Activated CD8-positive, alpha-beta T cell treated with anti-CD3 and anti-CD28 coated beads for 36 hours (primary cell): ENCODE data around the gene HNF1B. TPM values are rescaled to one million over a fixed set of nuclear protein-coding genes. Genes with fewer than 3 reads are reported as not detected.
"Not testable (repeated sequence)": the region's sequence is repeated elsewhere in the genome, so short reads cannot be mapped to it uniquely, and the experiment has no call there.

Source experiments
- ATAC-seq: fragments of 200-7000 bp; cut with Tn5 transposase; one replicate; pipeline ENCODE4 v1.10.0; 2021; ENCODE audit warnings: mild to moderate bottlenecking, moderate library complexity
- CTCF ChIA-PET: fragments of 350-600 bp; sonication (Branson Sonifier 250); formaldehyde crosslinking; loops from one replicate; lab custom pipeline; 2021; ENCODE audit warnings: antibody characterized with exemption; lab: Charles Lee
- POLR2A ChIA-PET: fragments of 350-600 bp; sonication (Branson Sonifier 250); formaldehyde crosslinking; loops from one replicate; lab custom pipeline; 2021; ENCODE audit warnings: antibody characterized with exemption; lab: Charles Lee
- DNase-seq: peaks from one replicate; pipeline ENCODE4 v3.0.0-alpha.2; 2020
- H3K27ac Mint-ChIP-seq: one replicate; pipeline ENCODE4 v1.8.0; 2021; ENCODE audit warnings: mild to moderate bottlenecking, mixed read lengths
- H3K27me3 Mint-ChIP-seq: one replicate; pipeline ENCODE4 v1.8.0; 2021; ENCODE audit warnings: mixed read lengths
- H3K36me3 Mint-ChIP-seq: one replicate; pipeline ENCODE4 v1.8.0; 2021; ENCODE audit warnings: low read depth, mixed read lengths
- H3K4me1 Mint-ChIP-seq: one replicate; pipeline ENCODE4 v1.8.0; 2021; ENCODE audit warnings: low read depth, mixed read lengths
- H3K4me3 Mint-ChIP-seq: one replicate; pipeline ENCODE4 v1.8.0; 2021; ENCODE audit warnings: mild to moderate bottlenecking, moderate library complexity, mixed read lengths
- H3K9me3 Mint-ChIP-seq: one replicate; pipeline ENCODE4 v1.8.0; 2021; ENCODE audit warnings: mixed read lengths
- intact Hi-C: fragments of 100-400 bp; cut with micrococcal nuclease; formaldehyde crosslinking; loops from one replicate; pipeline ENCODE4 v1.10.0; 2022
- total RNA-seq, 2 experiments: library from RNA; stranded (reverse); gene quantifications; one replicate each; pipeline ENCODE4 v1.2.3, GENCODE V29; 2021
- TF ChIP-seq, protein P1 (sequence below): fragments of 200-600 bp; IDR thresholded peaks from one replicate; pipeline ENCODE4 v1.8.0; 2022; ENCODE audit warnings: antibody characterized with exemption, mild to moderate bottlenecking

The HNF1B gene
- total RNA-seq, 2 experiments from 2014 or later = 0.59 to 0.60 TPM

DNA sequence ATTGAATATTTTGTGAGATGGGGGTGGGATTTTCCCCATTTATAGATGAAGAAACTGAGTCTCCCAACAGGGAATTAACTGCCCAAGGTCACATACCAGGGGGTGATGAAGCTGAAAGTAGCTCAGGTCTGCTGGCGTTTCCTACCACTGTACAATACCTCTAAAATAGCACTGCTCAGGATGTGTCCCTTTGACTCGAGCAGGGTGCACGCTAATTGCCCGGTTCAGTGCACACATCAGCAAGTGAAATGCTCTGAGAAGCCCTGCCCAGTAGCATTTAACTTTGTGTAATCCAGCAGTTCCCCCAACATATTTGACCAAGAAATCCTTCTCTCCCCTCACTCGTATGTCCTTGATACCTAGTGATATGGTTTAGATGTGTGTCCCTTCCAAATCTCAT is 51.5 kb downstream of the HNF1B start:
- H3K4me1 Mint-ChIP-seq = peaks cover 23% of the 10 kb centered on the region
- no peaks in the 10 kb centered on the region for H3K9me3 Mint-ChIP-seq
- no peak overlapping the region for H3K4me3 Mint-ChIP-seq
- DNase-seq (no peak), ATAC-seq (no peak)
- ChIA-PET CTCF (no interaction called here), POLR2A (no interaction called here)
- no peaks in the 10 kb centered on the region for H3K27me3 Mint-ChIP-seq
- no peak overlapping the region for H3K27ac Mint-ChIP-seq
- no peaks in the 10 kb centered on the region for H3K36me3 Mint-ChIP-seq
- TF ChIP-seq, protein P1, sequence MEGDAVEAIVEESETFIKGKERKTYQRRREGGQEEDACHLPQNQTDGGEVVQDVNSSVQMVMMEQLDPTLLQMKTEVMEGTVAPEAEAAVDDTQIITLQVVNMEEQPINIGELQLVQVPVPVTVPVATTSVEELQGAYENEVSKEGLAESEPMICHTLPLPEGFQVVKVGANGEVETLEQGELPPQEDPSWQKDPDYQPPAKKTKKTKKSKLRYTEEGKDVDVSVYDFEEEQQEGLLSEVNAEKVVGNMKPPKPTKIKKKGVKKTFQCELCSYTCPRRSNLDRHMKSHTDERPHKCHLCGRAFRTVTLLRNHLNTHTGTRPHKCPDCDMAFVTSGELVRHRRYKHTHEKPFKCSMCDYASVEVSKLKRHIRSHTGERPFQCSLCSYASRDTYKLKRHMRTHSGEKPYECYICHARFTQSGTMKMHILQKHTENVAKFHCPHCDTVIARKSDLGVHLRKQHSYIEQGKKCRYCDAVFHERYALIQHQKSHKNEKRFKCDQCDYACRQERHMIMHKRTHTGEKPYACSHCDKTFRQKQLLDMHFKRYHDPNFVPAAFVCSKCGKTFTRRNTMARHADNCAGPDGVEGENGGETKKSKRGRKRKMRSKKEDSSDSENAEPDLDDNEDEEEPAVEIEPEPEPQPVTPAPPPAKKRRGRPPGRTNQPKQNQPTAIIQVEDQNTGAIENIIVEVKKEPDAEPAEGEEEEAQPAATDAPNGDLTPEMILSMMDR = no peak
- intact Hi-C loops = no loop called here

DNA sequence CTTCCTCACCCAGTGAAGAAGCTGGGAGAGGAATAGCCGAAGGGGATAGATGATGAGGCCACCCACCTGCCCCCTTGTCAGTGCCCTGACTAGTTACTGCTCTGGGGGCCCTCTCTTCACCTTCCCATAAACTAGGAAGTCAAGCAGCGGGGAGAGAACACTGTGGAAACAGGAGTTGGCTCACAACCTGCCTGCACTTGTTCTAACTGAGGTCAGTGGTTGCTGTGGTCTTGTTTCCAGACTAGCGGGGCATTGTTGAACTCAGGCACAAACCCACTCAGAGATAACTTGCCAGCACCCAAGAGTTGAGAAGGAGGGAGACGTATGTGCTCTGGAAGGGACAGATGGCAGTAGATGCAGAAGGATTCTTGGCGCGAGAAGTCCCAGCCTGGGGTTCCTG is 53.1 kb downstream of the HNF1B start:
- intact Hi-C loops = no loop called here
- no peak overlapping the region for H3K27ac Mint-ChIP-seq

DNA sequence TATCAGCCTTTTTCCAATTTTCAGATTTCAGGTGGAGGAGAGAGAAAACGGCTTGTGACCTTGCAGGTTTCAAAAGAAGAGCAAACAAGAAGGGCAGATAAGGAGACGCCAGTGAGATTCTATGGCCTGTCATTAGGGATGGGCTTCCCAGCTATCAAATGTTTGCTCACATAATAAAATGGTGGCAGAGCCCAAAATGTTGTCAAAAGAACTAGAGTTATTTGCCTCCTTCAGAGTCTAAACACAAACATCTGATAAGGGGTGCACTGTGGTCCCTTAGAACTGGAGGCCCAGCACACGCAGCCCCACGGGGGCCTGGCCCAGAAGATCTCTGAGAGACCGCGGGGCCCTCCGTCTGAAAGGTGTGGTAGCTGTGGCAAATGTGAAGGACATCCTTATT is 55.5 kb downstream of the HNF1B start:
- DNase-seq (no peak), ATAC-seq (no peak)
- intact Hi-C loops = no loop called here
- Mint-ChIP-seq H3K9me3 (no peaks in the 10 kb centered on the region), H3K27ac (no peak overlapping the region), H3K4me1 (no peaks in the 10 kb centered on the region), H3K36me3 (no peaks in the 10 kb centered on the region), H3K4me3 (no peak overlapping the region), H3K27me3 (no peaks in the 10 kb centered on the region)
- CTCF ChIA-PET = interaction anchor here (1.1 to 2.1 kb wide), 2 partner anchors 102 to 127 kb away, joined by 4 to 5 read pairs; no protein-coding TSS in a partner anchor
- TF ChIP-seq, protein P1 = no peak
- POLR2A ChIA-PET = no interaction called here

More for the DNA sequence above, 53.1 kb downstream of the HNF1B start:
- TF ChIP-seq, protein P1 = no peak
- ATAC-seq (no peak), DNase-seq (no peak)
- H3K4me3 Mint-ChIP-seq = no peak overlapping the region
- H3K27me3 Mint-ChIP-seq = no peaks in the 10 kb centered on the region
- H3K36me3 Mint-ChIP-seq = no peaks in the 10 kb centered on the region
- peaks cover 8% of the 10 kb centered on the region for H3K4me1 Mint-ChIP-seq
- no peaks in the 10 kb centered on the region for H3K9me3 Mint-ChIP-seq
- ChIA-PET POLR2A (no interaction called here), CTCF (no interaction called here)

DNA sequence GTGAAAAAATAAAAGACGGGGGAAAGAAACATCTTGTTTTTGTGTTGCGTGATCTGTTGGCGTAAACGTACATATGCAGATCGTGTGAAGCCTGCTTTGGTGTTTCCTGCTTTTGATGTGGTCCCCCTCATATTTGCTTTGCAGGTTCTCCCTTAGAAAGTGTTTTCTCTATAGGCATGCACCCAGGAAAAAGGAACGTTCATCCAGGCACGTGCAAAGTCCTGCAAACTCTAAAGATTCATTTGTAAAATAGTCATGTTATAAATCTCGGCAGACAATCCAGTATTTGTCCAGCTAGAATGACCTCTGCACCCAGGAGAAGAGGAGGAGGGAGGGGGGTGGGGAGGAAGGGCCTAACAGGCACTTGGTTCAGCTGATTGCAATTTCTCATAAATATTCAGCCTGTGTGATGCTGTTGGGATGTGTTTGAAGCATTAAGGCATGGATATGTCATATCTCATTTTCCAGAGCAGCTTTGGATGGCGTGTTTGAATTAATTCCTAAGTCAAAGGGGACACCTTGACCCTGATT is 61.3 kb downstream of the HNF1B start:
- Mint-ChIP-seq H3K9me3 (peaks cover 2% of the 10 kb centered on the region), H3K4me3 (no peak overlapping the region), H3K36me3 (peaks cover under 1% of the 10 kb centered on the region), H3K4me1 (peaks cover 11% of the 10 kb centered on the region), H3K27ac (no peak overlapping the region), H3K27me3 (peaks cover under 1% of the 10 kb centered on the region)
- no peak for DNase-seq
- CTCF ChIA-PET = no interaction called here
- TF ChIP-seq, protein P1 = no peak
- intact Hi-C loops = no loop called here
- POLR2A ChIA-PET = no interaction called here
- no peak for ATAC-seq

DNA sequence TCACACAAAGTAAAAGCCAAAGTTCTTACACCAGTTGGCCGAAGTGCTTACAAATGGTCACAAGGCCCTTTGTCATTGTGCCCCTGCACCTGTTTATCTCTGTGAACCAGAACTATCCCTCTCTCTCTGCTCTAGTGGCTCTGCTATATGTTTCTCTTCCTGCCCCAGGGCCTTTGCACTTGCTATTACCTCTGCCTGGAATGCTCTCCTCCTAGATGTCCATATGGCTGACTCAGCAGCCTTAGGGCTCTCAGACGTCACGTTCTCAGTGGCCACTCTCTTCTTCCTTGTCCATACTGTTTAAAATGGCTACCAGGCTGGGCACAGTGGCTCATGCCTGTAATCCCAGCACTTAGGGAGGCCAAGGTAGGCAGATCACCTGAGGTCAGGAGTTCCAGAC is 62.9 kb downstream of the HNF1B start:
- intact Hi-C loops = no loop called here
- H3K27me3 Mint-ChIP-seq = peaks cover 5% of the 10 kb centered on the region
- H3K36me3 Mint-ChIP-seq = peaks cover 2% of the 10 kb centered on the region
- no peak overlapping the region for H3K27ac Mint-ChIP-seq
- peaks cover 11% of the 10 kb centered on the region for H3K4me1 Mint-ChIP-seq
- POLR2A ChIA-PET = no interaction called here
- peaks cover 5% of the 10 kb centered on the region for H3K9me3 Mint-ChIP-seq
- DNase-seq (no peak), ATAC-seq (no peak)
- no peak overlapping the region for H3K4me3 Mint-ChIP-seq
- TF ChIP-seq, protein P1 = no peak
- CTCF ChIA-PET = no interaction called here

DNA sequence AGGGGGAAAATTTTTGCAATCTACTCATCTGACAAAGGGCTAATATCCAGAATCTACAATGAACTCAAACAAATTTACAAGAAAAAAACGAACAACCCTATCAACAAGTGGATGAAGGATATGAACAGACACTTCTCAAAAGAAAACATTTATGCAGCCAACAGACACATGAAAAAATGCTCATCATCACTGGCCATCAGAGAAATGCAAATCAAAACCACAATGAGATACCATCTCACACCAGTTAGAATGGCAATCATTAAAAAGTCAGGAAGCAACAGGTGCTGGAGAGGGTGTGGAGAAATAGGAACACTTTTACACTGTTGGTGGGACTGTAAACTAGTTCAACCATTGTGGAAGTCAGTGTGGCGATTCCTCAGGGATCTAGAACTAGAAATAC is 64.9 kb downstream of the HNF1B start:
- H3K27me3 Mint-ChIP-seq = peaks cover 14% of the 10 kb centered on the region
- H3K36me3 Mint-ChIP-seq, H3K27ac Mint-ChIP-seq, H3K9me3 Mint-ChIP-seq, H3K4me3 Mint-ChIP-seq, CTCF ChIA-PET, ATAC-seq, POLR2A ChIA-PET, intact Hi-C loops, DNase-seq: not testable (repeated sequence)
- H3K4me1 Mint-ChIP-seq = peaks cover 11% of the 10 kb centered on the region
